GM19351 (cell line): ENCODE results near the gene RWDD1.
"Not testable (repeated sequence)": the region's sequence is repeated elsewhere in the genome, so short reads cannot be mapped to it uniquely, and the experiment has no call there.

Source experiments
- ATAC-seq: cut with Tn5 transposase; IDR thresholded peaks from one replicate; pipeline ENCODE4 v1.9.1; 2021; ENCODE audit warnings: mild to moderate bottlenecking, moderate library complexity; ENCODE audit not compliant: unreplicated experiment

RWDD1 gene

DNA sequence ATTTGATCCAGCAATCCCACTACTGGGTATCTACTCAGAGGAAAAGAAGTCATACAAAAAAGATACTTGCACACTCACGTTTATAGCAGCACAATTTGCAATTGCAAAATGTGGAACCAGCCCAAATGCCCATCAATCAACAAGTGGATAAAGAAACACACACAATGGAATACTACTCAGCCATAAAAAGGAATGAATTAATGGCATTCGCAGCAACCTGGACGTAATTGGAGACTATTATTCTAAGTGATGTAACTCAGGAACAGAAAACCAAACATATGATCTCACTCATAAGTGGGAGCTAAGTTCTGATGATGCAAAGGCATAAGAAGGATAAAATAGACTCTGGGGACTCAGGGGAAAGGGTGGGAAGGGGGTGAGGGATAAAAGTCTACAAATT lies 33.6 kb downstream of the RWDD1 start:
- ATAC-seq: not testable (repeated sequence)

DNA sequence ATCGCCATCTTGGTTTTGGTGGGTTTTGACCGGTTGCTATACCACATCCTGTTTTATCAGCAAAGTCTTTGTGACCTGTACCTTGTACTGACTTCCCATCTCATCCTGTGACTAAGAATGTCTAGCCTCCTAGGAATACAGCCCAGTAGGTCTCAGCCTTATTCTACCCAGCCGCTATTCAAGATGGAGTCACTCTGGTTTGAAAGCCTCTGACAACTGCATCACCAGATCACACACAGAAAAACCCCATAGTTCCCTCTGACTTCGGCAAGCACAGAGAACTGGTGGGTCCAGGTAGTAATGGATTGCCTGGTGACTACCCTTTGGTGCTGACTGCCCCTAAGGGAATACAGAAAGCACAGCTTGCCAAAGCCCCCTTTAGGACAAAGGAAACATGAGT lies 34.6 kb downstream of the RWDD1 start:
- ATAC-seq: no peak

DNA sequence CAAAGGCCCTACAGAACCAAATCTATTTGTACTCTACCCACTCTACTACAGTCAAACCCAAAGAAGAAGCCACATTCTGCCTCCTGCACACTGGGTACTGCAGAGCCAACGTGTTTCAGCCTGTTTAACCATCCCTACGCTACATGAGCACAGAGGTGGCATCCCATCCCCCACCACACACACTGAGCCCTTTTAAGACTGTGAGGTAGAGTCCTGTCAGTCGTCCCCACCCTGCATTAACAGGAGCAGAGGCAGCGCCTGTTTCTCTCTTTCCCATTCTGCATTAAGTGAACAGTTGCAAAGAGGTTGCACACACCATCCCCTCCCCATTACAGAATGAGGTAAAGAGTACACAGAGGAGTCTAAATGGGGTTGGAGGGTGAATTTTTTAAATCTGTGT lies 39.8 kb downstream of the RWDD1 start:
- ATAC-seq: no peak

DNA sequence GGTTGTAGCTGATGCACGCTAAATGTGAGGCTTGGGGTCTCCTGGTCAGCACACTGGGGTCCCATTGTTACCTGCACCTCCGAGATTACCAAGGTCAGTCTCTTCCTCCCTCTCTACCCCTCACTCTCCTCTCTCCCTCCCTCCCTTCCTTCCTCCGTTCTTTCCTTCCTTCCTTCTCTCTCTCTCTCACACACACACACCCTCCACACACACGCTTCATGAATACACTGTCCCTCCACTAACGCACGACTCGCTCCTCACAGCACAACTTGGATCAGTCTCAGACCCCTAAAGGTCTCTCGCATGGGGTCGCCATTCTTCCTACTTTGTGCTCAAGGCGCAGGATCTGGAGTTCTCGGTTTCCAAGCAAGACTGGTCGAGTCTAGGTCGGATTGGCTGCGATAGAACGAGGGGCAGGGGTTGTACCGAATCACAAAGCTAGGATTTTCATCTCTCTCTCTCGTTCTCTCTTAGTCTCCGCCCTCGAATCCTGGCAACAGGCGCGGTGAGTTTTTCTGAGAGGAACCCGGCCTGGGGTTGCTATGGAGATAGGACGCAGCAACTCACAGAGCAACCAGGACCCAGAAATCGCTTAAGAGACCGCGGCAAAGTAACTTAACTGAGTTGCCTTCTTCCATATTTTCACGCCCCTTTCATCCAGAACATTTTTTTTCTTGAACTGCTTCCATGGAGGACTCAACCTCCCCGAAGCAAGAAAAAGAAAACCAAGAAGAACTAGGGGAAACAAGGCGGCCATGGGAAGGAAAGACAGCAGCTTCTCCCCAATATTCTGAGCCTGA lies 44.8 kb downstream of the RWDD1 start, which contains the start of gene RSPH4A:
TSS of gene RSPH4A (plus strand) at position 543 of the 800 bp plus-strand sequence. CDS start at position 688, 145 bp downstream.
- peak; percentile 99 for ATAC-seq

DNA sequence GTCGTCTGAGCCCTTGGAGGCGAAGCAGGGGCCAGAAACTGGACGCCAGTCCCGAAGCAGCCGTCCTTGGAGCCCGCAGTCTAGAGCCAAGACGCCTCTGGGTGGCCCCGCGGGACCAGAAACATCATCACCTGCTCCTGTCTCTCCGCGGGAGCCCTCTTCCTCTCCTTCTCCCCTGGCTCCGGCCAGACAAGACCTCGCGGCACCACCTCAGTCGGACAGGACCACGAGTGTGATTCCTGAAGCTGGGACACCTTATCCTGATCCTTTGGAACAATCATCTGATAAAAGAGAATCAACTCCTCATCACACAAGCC lies 45.4 kb downstream of the RWDD1 start:
- peak; percentile 31 for ATAC-seq

DNA sequence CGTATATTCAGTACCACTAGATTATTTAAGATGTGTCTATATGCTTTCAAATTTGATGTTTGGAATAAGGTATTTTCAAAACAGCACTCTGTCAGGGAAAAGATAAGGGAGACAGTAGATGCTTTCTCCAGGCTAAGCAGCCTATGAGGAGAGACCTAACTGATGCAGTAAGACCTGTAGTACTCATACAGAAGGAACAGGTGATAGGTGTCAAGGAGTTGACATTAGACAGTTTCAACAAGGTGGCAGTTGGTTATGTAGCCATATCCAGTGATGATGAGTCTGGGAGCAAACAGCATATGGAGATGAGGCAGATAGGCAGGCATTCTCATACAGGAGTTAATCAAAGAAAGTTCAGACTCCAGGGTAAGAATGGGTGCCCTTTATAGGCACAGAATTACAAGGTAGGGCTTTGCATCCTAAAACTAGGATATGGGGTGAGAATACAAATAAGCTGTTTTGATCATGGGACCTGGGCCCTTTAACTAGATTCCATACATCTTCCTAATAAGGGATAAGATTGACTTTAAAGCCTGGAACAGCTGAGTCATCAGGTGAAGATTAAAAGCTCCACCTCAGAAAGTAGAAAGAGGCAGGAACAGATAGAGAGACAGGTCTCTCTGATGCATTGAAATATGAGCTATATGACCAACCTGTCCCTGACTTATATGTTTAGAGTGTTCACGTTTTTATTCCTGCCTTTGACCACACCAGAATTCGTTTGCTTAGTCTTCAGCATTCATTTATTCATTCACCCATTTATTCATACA lies 52.9 kb downstream of the RWDD1 start:
- ATAC-seq: no peak

DNA sequence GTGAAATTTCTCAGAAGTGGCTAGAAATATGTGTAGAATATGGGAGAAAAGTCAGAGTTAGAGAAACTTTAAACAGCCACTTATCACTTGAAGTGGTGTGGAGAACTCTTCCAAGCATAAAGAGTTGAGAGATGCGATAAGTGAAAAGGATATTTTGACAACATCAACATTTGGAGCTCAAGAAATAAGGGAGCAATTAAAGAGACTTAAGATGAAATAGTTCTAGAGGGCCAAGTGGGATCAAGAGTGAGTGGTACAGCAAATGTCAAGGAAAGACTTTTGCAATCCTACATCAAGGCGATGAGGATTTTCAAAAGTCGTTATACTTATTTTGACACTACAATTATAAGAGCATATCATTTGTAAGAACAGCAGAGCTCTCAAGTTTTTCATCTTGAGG lies 54.6 kb downstream of the RWDD1 start:
- no peak for ATAC-seq

DNA sequence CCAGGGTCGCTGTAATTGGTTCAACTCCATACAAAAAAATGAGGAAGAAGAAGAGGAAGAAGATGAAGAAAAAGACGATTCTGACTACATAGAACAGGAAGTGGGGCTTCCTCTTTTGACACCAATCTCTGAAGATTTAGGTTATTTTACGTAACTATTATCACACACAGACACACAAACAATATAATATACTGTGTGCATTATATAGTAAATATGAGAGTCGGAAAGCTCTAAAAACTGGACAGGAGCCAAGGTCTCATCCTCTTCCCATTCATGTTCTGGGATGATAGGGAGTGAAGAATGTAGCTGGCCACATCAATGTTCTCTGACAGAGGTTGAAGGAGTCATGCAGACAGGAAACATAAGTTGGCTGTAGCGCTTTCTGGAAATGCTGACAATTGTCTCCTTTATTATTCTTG lies 58.3 kb downstream of the RWDD1 start:
- ATAC-seq: no peak

DNA sequence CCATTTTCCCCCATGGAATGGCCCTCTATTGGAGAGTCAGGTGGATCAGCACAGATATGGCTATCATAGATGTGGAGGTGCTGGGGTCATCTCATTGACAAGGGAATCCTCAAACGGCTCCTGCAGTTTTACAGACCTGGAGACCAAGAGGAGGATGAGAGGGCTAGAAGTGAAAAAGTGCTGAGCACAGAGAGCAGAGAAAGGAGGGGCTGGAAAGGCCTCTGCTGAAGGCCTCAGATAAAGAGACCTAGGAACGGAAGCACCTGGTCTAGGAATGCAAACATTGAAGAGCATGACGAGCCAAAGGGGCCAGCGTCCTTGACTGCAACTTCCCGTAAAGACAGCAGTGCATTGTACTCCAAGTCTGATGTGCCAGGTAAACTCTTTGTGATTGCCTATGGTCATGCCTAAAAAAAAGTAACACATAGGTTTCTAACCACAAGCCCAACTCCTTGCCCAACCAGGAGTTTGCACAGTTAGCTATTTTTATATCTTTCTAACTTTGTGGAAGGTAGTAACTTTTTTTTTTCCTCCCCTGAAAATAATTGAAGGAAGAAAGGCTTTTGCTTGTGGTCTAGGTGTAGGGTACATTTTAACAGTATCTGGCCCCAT lies 60.2 kb downstream of the RWDD1 start:
- ATAC-seq: no peak

DNA sequence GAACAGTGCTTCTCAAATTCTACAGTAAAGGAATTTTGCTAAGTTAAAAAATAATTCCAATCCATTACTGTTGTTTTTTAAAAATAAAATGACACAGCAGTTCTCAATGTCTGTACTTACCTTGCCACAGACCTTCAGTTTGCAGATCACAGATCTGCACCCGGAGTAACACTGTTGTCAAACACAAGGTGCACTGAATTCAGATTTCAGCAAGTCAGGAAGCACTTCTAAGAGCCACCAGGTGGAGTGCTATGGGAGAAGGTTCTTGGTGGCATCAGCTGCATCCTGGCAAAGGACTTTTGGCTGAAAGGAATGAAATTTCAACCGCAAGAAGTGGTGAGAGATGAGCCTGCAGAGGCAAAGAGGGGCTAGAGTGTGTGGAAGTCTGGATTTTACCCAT lies 62.4 kb downstream of the RWDD1 start:
- ATAC-seq: no peak
